SK-N-SH (cell line): ENCODE data around the gene WSB2. TPM values are rescaled to one million over a fixed set of nuclear protein-coding genes. Genes with fewer than 3 reads are reported as not detected.
"Not testable (repeated sequence)": the region's sequence is repeated elsewhere in the genome, so short reads cannot be mapped to it uniquely, and the experiment has no call there.

Experiments used
- CTCF ChIA-PET: fragments of 300-600, 350-600 bp; formaldehyde crosslinking; extraction: SDS; loops from one replicate; lab custom pipeline; 2021; lab: Yijun Ruan, JAX
- POLR2A ChIA-PET: fragments of 350-600 bp; sonication (Branson Sonifier 250); formaldehyde crosslinking; extraction: SDS; loops from one replicate; lab custom pipeline; 2020; ENCODE audit warnings: antibody characterized with exemption, inconsistent platforms; lab: Yijun Ruan, JAX
- DNase-seq: peaks from one replicate; pipeline ENCODE4 v3.0.0; 2012
- H2AFZ ChIP-seq: fragments of 200-600 bp; sonication (generic); 2 replicates; pipeline ENCODE4 v1.8.1; 2016; ENCODE audit warnings: antibody characterized with exemption, mild to moderate bottlenecking, low read depth
- H3F3A ChIP-seq: fragments of 200-600 bp; sonication (generic); replicated peaks from 2 replicates; pipeline ENCODE3; 2016; ENCODE audit warnings: antibody characterized with exemption, mild to moderate bottlenecking; ENCODE audit not compliant: insufficient read depth
- H3K27ac ChIP-seq, 2 experiments: fragments of 200-500 bp in 1 of 2; fragments of 200-600 bp in 1 of 2; sonication (Bioruptor generic) in 1 of 2; sonication (generic), shearing (Covaris generic) in 1 of 2; 2 replicates each; pipeline versions ENCODE4 v1.5.1 to v1.6.1; 2014 to 2016; ENCODE audit warnings: low read depth in 2 of 2, inconsistent platforms in 1 of 2, low read length in 1 of 2, mild to moderate bottlenecking in 1 of 2, mixed read lengths in 1 of 2
- H3K27me3 ChIP-seq: fragments of 200-600 bp; sonication (generic), shearing (Covaris generic); 2 replicates; pipeline ENCODE4 v1.6.1; 2016; ENCODE audit warnings: mixed run types; ENCODE audit not compliant: insufficient read depth
- H3K36me3 ChIP-seq, 2 experiments: fragments of 200-500 bp in 1 of 2; fragments of 200-600 bp in 1 of 2; sonication (Bioruptor generic) in 1 of 2; sonication (generic) in 1 of 2; replicated peaks in 1 of 2; 2 replicates each; pipeline versions ENCODE3 to v1.5.1; 2014 to 2016; ENCODE audit warnings: low read length in 1 of 2, mild to moderate bottlenecking in 1 of 2; ENCODE audit not compliant: insufficient read depth in 2 of 2, control insufficient read depth in 1 of 2
- H3K4me1 ChIP-seq, 2 experiments: fragments of 200-500 bp in 1 of 2; fragments of 200-600 bp in 1 of 2; sonication (Bioruptor generic) in 1 of 2; sonication (generic), shearing (Covaris generic) in 1 of 2; 2 replicates each; pipeline versions ENCODE4 v1.5.1 to v1.6.1; 2014 to 2016; ENCODE audit warnings: low read depth in 1 of 2, low read length in 1 of 2, mixed run types in 1 of 2; ENCODE audit not compliant: insufficient read depth in 2 of 2, control insufficient read depth in 1 of 2
- H3K4me2 ChIP-seq: fragments of 200-600 bp; sonication (generic), shearing (Covaris generic); 2 replicates; pipeline ENCODE4 v1.6.1; 2017; ENCODE audit warnings: mixed run types
- H3K4me3 ChIP-seq, 2 experiments: fragments of 200-500 bp in 1 of 2; fragments of 200-600 bp in 1 of 2; sonication (Bioruptor generic) in 1 of 2; sonication (generic), shearing (Covaris generic) in 1 of 2; 2 replicates each; pipeline versions ENCODE4 v1.5.1 to v1.8.1; 2014 to 2016; ENCODE audit warnings: low read depth in 2 of 2, inconsistent platforms in 1 of 2, low read length in 1 of 2, mild to moderate bottlenecking in 1 of 2, mixed read lengths in 1 of 2, moderate library complexity in 1 of 2
- H3K79me2 ChIP-seq: fragments of 200-600 bp; sonication (generic); 2 replicates; pipeline ENCODE4 v1.8.1; 2017; ENCODE audit warnings: mild to moderate bottlenecking; ENCODE audit not compliant: insufficient read depth
- H3K9ac ChIP-seq: fragments of 200-600 bp; sonication (generic); 2 replicates; pipeline ENCODE4 v1.6.1; 2017; ENCODE audit warnings: mixed run types
- H3K9me2 ChIP-seq: fragments of 200-600 bp; sonication (generic); 2 replicates; pipeline ENCODE4 v1.6.1; 2017; ENCODE audit warnings: mixed run types
- H3K9me3 ChIP-seq: fragments of 200-600 bp; sonication (generic); 2 replicates; pipeline ENCODE4 v1.6.1; 2017; ENCODE audit warnings: mixed run types, mild to moderate bottlenecking, moderate library complexity
- H4K20me1 ChIP-seq: fragments of 200-600 bp; sonication (generic); 2 replicates; pipeline ENCODE4 v1.6.1; 2017; ENCODE audit warnings: mild to moderate bottlenecking, mixed run types; ENCODE audit not compliant: insufficient read depth
- CHD2 ChIP-seq: fragments of 150-350 bp; IDR thresholded peaks from 2 replicates; pipeline ENCODE4 v1.6.1; 2018; ENCODE audit warnings: low read length; ENCODE audit not compliant: partially characterized antibody
- EZH2phosphoT487 ChIP-seq: fragments of 200-600 bp; sonication (generic); IDR thresholded peaks from 2 replicates; pipeline ENCODE4 v1.6.1; 2017; ENCODE audit warnings: low read depth, mixed run types, mild to moderate bottlenecking, antibody characterized with exemption, moderate library complexity, borderline replicate concordance
- FOXM1 ChIP-seq: IDR thresholded peaks from 2 replicates; pipeline ENCODE4 v1.4.0; 2012; ENCODE audit warnings: low read depth, mild to moderate bottlenecking
- JUND ChIP-seq: IDR thresholded peaks from 2 replicates; pipeline ENCODE4 v1.4.0; 2012
- MXI1 ChIP-seq: IDR thresholded peaks from 2 replicates; pipeline ENCODE4 v1.6.1; 2012; ENCODE audit warnings: mild to moderate bottlenecking, low read depth, low read length, improper control_type of control experiment
- NFIC ChIP-seq: IDR thresholded peaks from 2 replicates; pipeline ENCODE4 v1.4.0; 2012; ENCODE audit warnings: borderline replicate concordance
- NRF1 ChIP-seq: IDR thresholded peaks from 2 replicates; pipeline ENCODE4 v1.6.1; 2012; ENCODE audit warnings: low read depth, mild to moderate bottlenecking, low read length
- RXRA ChIP-seq: IDR thresholded peaks from 2 replicates; pipeline ENCODE4 v1.4.0; 2012; ENCODE audit warnings: low read depth, mild to moderate bottlenecking, borderline replicate concordance
- SMC3 ChIP-seq: IDR thresholded peaks from 2 replicates; pipeline ENCODE4 v1.6.1; 2012; ENCODE audit warnings: low read depth, low read length, improper control_type of control experiment
- TEAD4 ChIP-seq: IDR thresholded peaks from 2 replicates; pipeline ENCODE4 v1.4.0; 2012; ENCODE audit warnings: mild to moderate bottlenecking, borderline replicate concordance; ENCODE audit not compliant: insufficient read depth
- WGBS: methylation state at CpG from one replicate; pipeline ENCODE4 v1.1.6; 2017; ENCODE audit warnings: low lambda C conversion rate; 5-methylcytosine and 5-hydroxymethylcytosine counted together
- polyA plus RNA-seq, 3 experiments: library from polyadenylated mRNA; depleted of rRNA; stranded (reverse); fragments of >200 nt; gene quantifications; 2 replicates each; pipeline ENCODE4 v1.2.3, GENCODE V29; 2012
- TF ChIP-seq, protein P1 (sequence below): IDR thresholded peaks from 2 replicates; pipeline ENCODE4; 2012
- TF ChIP-seq, protein P2 (sequence below): IDR thresholded peaks from 2 replicates; pipeline ENCODE4 v1.6.1; 2012; ENCODE audit warnings: mild to moderate bottlenecking, low read depth, low read length, moderate library complexity

WSB2 gene
- polyA plus RNA-seq, 1 of the 3 experiments (the other 2 are of a cell fraction) = 54.4 TPM

DNA sequence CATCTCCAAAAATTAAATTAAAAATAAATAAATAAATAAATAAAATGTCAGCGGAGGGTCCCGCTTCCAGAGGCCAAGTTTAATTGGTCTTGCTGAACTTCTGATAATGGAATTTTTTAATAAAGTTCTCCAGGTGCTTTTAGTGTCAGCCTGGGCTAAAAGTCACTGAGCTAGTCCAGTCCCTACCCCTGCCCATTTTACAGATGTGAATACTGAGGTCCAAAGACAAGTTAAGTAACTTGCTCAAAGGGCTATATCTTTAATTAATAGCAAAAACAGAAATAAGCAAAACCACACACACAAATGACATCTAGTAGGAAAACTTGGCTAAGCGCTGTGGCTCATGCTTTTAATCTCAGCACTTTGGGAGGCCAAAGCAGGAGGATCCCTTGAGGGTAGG lies 50.1 kb downstream of the WSB2 start:
- no peaks in the 10 kb centered on the region for H3K79me2 ChIP-seq
- H3K36me3 ChIP-seq = no peaks in the 10 kb centered on the region
- no peaks in the 10 kb centered on the region for H3F3A ChIP-seq
- H3K27me3 ChIP-seq = no peaks in the 10 kb centered on the region
- CTCF ChIA-PET = no interaction called here
- no peak for TF ChIP-seq NFIC
- no peak for TF ChIP-seq SMC3
- no peak for TF ChIP-seq FOXM1
- TF ChIP-seq MXI1 = no peak
- TF ChIP-seq, protein P1, sequence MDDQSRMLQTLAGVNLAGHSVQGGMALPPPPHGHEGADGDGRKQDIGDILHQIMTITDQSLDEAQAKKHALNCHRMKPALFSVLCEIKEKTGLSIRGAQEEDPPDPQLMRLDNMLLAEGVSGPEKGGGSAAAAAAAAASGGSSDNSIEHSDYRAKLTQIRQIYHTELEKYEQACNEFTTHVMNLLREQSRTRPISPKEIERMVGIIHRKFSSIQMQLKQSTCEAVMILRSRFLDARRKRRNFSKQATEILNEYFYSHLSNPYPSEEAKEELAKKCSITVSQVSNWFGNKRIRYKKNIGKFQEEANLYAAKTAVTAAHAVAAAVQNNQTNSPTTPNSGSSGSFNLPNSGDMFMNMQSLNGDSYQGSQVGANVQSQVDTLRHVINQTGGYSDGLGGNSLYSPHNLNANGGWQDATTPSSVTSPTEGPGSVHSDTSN = no peak
- TF ChIP-seq NRF1 = no peak
- TF ChIP-seq RXRA = no peak
- TF ChIP-seq JUND = no peak
- no peak for TF ChIP-seq CHD2
- TF ChIP-seq EZH2phosphoT487 = no peak
- TF ChIP-seq, protein P2, sequence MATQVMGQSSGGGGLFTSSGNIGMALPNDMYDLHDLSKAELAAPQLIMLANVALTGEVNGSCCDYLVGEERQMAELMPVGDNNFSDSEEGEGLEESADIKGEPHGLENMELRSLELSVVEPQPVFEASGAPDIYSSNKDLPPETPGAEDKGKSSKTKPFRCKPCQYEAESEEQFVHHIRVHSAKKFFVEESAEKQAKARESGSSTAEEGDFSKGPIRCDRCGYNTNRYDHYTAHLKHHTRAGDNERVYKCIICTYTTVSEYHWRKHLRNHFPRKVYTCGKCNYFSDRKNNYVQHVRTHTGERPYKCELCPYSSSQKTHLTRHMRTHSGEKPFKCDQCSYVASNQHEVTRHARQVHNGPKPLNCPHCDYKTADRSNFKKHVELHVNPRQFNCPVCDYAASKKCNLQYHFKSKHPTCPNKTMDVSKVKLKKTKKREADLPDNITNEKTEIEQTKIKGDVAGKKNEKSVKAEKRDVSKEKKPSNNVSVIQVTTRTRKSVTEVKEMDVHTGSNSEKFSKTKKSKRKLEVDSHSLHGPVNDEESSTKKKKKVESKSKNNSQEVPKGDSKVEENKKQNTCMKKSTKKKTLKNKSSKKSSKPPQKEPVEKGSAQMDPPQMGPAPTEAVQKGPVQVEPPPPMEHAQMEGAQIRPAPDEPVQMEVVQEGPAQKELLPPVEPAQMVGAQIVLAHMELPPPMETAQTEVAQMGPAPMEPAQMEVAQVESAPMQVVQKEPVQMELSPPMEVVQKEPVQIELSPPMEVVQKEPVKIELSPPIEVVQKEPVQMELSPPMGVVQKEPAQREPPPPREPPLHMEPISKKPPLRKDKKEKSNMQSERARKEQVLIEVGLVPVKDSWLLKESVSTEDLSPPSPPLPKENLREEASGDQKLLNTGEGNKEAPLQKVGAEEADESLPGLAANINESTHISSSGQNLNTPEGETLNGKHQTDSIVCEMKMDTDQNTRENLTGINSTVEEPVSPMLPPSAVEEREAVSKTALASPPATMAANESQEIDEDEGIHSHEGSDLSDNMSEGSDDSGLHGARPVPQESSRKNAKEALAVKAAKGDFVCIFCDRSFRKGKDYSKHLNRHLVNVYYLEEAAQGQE = no peak
- no peak for TF ChIP-seq TEAD4
- TF ChIP-seq, all 33 proteins: peak for 0
- H3K9me3 ChIP-seq = no peaks in the 10 kb centered on the region
- no peak for DNase-seq
- no peak overlapping the region for H3K27ac ChIP-seq
- WGBS = 94% methylated on average over 3 of the region's 3 CpGs
- POLR2A ChIA-PET = no interaction called here
- no peak overlapping the region for H3K9ac ChIP-seq
- H3K4me2 ChIP-seq = no peak overlapping the region
- no peaks in the 10 kb centered on the region for H3K4me1 ChIP-seq
- no peaks in the 10 kb centered on the region for H4K20me1 ChIP-seq
- no peak overlapping the region for H3K4me3 ChIP-seq
- no peak overlapping the region for H2AFZ ChIP-seq
- no peaks in the 10 kb centered on the region for H3K9me2 ChIP-seq

DNA sequence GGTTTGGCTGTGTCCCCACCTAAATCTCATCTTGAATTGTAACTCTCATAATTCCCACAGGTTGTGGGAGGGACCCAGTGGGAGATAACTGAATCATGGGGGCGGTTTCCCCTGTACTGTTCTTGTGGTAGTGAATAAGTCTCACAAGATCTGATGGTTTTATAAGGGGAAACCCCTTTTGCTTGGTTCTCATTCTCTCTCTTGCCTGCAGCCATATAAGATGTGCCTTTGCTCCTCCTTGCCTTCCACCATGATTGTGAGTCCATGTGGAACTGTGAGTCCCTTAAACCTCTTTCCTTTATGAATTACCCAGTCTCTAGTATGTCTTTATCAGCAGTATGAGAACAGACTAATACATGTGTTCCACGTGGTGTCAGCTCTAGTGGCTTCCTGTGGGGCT lies 61.2 kb downstream of the WSB2 start:
- H2AFZ ChIP-seq, H3K4me3 ChIP-seq, H3F3A ChIP-seq, H3K9ac ChIP-seq, H3K4me1 ChIP-seq, H4K20me1 ChIP-seq, H3K36me3 ChIP-seq, H3K9me3 ChIP-seq, H3K79me2 ChIP-seq, H3K9me2 ChIP-seq, H3K27ac ChIP-seq, POLR2A ChIA-PET, H3K27me3 ChIP-seq, DNase-seq, H3K4me2 ChIP-seq: not testable (repeated sequence)
- 18% methylated on average over 2 of the region's 2 CpGs for whole genome bisulfite sequencing
- CTCF ChIA-PET = interaction anchor here (0.6 kb wide), 1 partner anchor 56 kb away, joined by 3 read pairs; no protein-coding TSS in a partner anchor
